Measurements from ENCODE around the gene ARHGEF12.

The ARHGEF12 gene

GRCh38 chr11:120455487-120455886 is 119.3 kb downstream of the ARHGEF12 start:
- ChIA-PET POLR2A (no interaction called here), CTCF (no interaction called here)
- no peak for DNase-seq (ENCODE audit: extremely low spot score)
- TF ChIP-seq NFRKB (IDR thresholded peaks at IDR 0.05) (no peak), BHLHE40 (IDR thresholded peaks at IDR 0.05; ENCODE audit: borderline replicate concordance) (no peak), ZNF384 (IDR thresholded peaks at IDR 0.05) (no peak), FOXK2 (IDR thresholded peaks at IDR 0.05) (no peak), TARDBP (IDR thresholded peaks at IDR 0.05) (no peak), SUZ12 (IDR thresholded peaks at IDR 0.05) (no peak), L3MBTL2 (conservative IDR thresholded peaks at IDR 0.05) (no peak), CTBP1 (IDR thresholded peaks at IDR 0.05; ENCODE audit: borderline replicate concordance) (no peak), FOXA1 (IDR thresholded peaks at IDR 0.05) (no peak), SP1 (IDR thresholded peaks at IDR 0.05) (no peak), ELF4 (IDR thresholded peaks at IDR 0.05) (no peak)

- ChIA-PET POLR2A (no interaction called here), CTCF (no interaction called here)
- TF ChIP-seq HDGF (IDR thresholded peaks at IDR 0.05; ENCODE audit: borderline replicate concordance) (no peak), CTBP1 (IDR thresholded peaks at IDR 0.05; ENCODE audit: borderline replicate concordance) (no peak), FOXA1 (IDR thresholded peaks at IDR 0.05) (no peak), FOXK2 (IDR thresholded peaks at IDR 0.05) (no peak), SP1 (IDR thresholded peaks at IDR 0.05) (no peak), ZNF384 (IDR thresholded peaks at IDR 0.05) (no peak), TARDBP (IDR thresholded peaks at IDR 0.05) (no peak), L3MBTL2 (conservative IDR thresholded peaks at IDR 0.05) (no peak), ELF4 (IDR thresholded peaks at IDR 0.05) (no peak), LEF1 (IDR thresholded peaks at IDR 0.05; ENCODE audit: borderline replicate concordance) (no peak), BHLHE40 (IDR thresholded peaks at IDR 0.05; ENCODE audit: borderline replicate concordance) (no peak), PKNOX1 (IDR thresholded peaks at IDR 0.05) (no peak)
- no peak for DNase-seq (ENCODE audit: extremely low spot score)
Observed at GRCh38 chr11:120457996-120458395, 121.8 kb downstream of the ARHGEF12 start.

GRCh38 chr11:120462825-120463224 is 126.6 kb downstream of the ARHGEF12 start:
- no peak for TF ChIP-seq SP1 (IDR thresholded peaks at IDR 0.05)
- no peak for TF ChIP-seq NFRKB (IDR thresholded peaks at IDR 0.05)
- no peak for TF ChIP-seq FOXA1 (IDR thresholded peaks at IDR 0.05)
- TF ChIP-seq ARNT (IDR thresholded peaks at IDR 0.05): no peak
- no peak for TF ChIP-seq FOXM1 (IDR thresholded peaks at IDR 0.05; ENCODE audit: borderline replicate concordance)
- TF ChIP-seq ZNF384 (IDR thresholded peaks at IDR 0.05): no peak
- no peak for TF ChIP-seq SUZ12 (IDR thresholded peaks at IDR 0.05)
- TF ChIP-seq ELF4 (IDR thresholded peaks at IDR 0.05): no peak
- TF ChIP-seq LEF1 (IDR thresholded peaks at IDR 0.05; ENCODE audit: borderline replicate concordance): no peak
- no peak for TF ChIP-seq FOXK2 (IDR thresholded peaks at IDR 0.05)
- no peak for TF ChIP-seq PKNOX1 (IDR thresholded peaks at IDR 0.05)
- no peak for TF ChIP-seq CTBP1 (IDR thresholded peaks at IDR 0.05; ENCODE audit: borderline replicate concordance)
- TF ChIP-seq TARDBP (IDR thresholded peaks at IDR 0.05): no peak
- TF ChIP-seq HDGF (IDR thresholded peaks at IDR 0.05; ENCODE audit: borderline replicate concordance): no peak
- TF ChIP-seq L3MBTL2 (conservative IDR thresholded peaks at IDR 0.05): no peak
- no peak for TF ChIP-seq BHLHE40 (IDR thresholded peaks at IDR 0.05; ENCODE audit: borderline replicate concordance)
- ChIA-PET POLR2A (no interaction called here), CTCF (no interaction called here)
- DNase-seq (ENCODE audit: extremely low spot score): no peak

GRCh38 chr11:120465921-120466534 is 129.8 kb downstream of the ARHGEF12 start:
- CTCF ChIA-PET: no interaction called here
- no peak for TF ChIP-seq ELF4 (IDR thresholded peaks at IDR 0.05)
- TF ChIP-seq L3MBTL2 (conservative IDR thresholded peaks at IDR 0.05): no peak
- no peak for TF ChIP-seq PKNOX1 (IDR thresholded peaks at IDR 0.05)
- TF ChIP-seq ZNF384 (IDR thresholded peaks at IDR 0.05): no peak
- no peak for TF ChIP-seq FOXM1 (IDR thresholded peaks at IDR 0.05; ENCODE audit: borderline replicate concordance)
- TF ChIP-seq LEF1 (IDR thresholded peaks at IDR 0.05; ENCODE audit: borderline replicate concordance): no peak
- TF ChIP-seq SUZ12 (IDR thresholded peaks at IDR 0.05): no peak
- TF ChIP-seq SP1 (IDR thresholded peaks at IDR 0.05): no peak
- no peak for TF ChIP-seq TARDBP (IDR thresholded peaks at IDR 0.05)
- TF ChIP-seq NFRKB (IDR thresholded peaks at IDR 0.05): no peak
- TF ChIP-seq HDGF (IDR thresholded peaks at IDR 0.05; ENCODE audit: borderline replicate concordance): no peak
- POLR2A ChIA-PET: no interaction called here
- DNase-seq (ENCODE audit: extremely low spot score): no peak

- ChIA-PET POLR2A (no interaction called here), CTCF (no interaction called here)
- TF ChIP-seq LEF1 (IDR thresholded peaks at IDR 0.05; ENCODE audit: borderline replicate concordance) (no peak), SP1 (IDR thresholded peaks at IDR 0.05) (no peak), ZNF384 (IDR thresholded peaks at IDR 0.05) (no peak), TARDBP (IDR thresholded peaks at IDR 0.05) (no peak), ARNT (IDR thresholded peaks at IDR 0.05) (no peak), ELF4 (IDR thresholded peaks at IDR 0.05) (no peak), FOXA1 (IDR thresholded peaks at IDR 0.05) (no peak), NFRKB (IDR thresholded peaks at IDR 0.05) (no peak)
Observed at GRCh38 chr11:120467627-120468026, 131.4 kb downstream of the ARHGEF12 start.

GRCh38 chr11:120471131-120471530 is 134.9 kb downstream of the ARHGEF12 start:
- POLR2A ChIA-PET: no interaction called here
- CTCF ChIA-PET: no interaction called here
- DNase-seq (ENCODE audit: extremely low spot score): no peak
- no peak for TF ChIP-seq HDGF (IDR thresholded peaks at IDR 0.05; ENCODE audit: borderline replicate concordance)
- no peak for TF ChIP-seq FOXM1 (IDR thresholded peaks at IDR 0.05; ENCODE audit: borderline replicate concordance)
- TF ChIP-seq SUZ12 (IDR thresholded peaks at IDR 0.05): no peak
- TF ChIP-seq ZNF384 (IDR thresholded peaks at IDR 0.05): no peak
- no peak for TF ChIP-seq NFRKB (IDR thresholded peaks at IDR 0.05)
- no peak for TF ChIP-seq L3MBTL2 (conservative IDR thresholded peaks at IDR 0.05)
- TF ChIP-seq TARDBP (IDR thresholded peaks at IDR 0.05): no peak
- no peak for TF ChIP-seq BHLHE40 (IDR thresholded peaks at IDR 0.05; ENCODE audit: borderline replicate concordance)
- TF ChIP-seq ELF4 (IDR thresholded peaks at IDR 0.05): no peak
- TF ChIP-seq SP1 (IDR thresholded peaks at IDR 0.05): no peak
- no peak for TF ChIP-seq FOXA1 (IDR thresholded peaks at IDR 0.05)
- TF ChIP-seq PKNOX1 (IDR thresholded peaks at IDR 0.05): no peak
- TF ChIP-seq LEF1 (IDR thresholded peaks at IDR 0.05; ENCODE audit: borderline replicate concordance): no peak
- TF ChIP-seq FOXK2 (IDR thresholded peaks at IDR 0.05): no peak
- TF ChIP-seq CTBP1 (IDR thresholded peaks at IDR 0.05; ENCODE audit: borderline replicate concordance): no peak
- no peak for TF ChIP-seq ARNT (IDR thresholded peaks at IDR 0.05)

More at GRCh38 chr11:120467627-120468026, 131.4 kb downstream of the ARHGEF12 start:
- no peak for DNase-seq (ENCODE audit: extremely low spot score)
